OCI-LY7 (cell line): ENCODE measurements around the gene HOXB5.

Experiments used
- CTCF ChIP-seq: fragments of 200-600 bp; sonication (generic); conservative IDR thresholded peaks from 2 replicates; pipeline ENCODE4 v1.5.1; 2014; ENCODE audit warnings: mild to moderate bottlenecking, antibody characterized with exemption, low read length, moderate library complexity, mixed read lengths
- EZH2phosphoT487 ChIP-seq: fragments of 200-600 bp; sonication (generic); IDR thresholded peaks from 2 replicates; pipeline ENCODE4 v1.6.1; 2018; ENCODE audit warnings: low read depth, borderline replicate concordance, mild to moderate bottlenecking, mixed run types, antibody characterized with exemption, low read length, moderate library complexity, mixed read lengths

GRCh38 chr17:48625495-48626244, 32.1 kb upstream of the HOXB5 start:
- no peak for TF ChIP-seq CTCF
- TF ChIP-seq EZH2phosphoT487, result 0 out of 2 replicates have a peak, but pooled peaks have one; percentile 93
